ENCODE measurements around the gene TMPRSS11A. TPM values are rescaled to one million over a fixed set of nuclear protein-coding genes. Genes with fewer than 3 reads are reported as not detected.

TMPRSS11A gene
- total RNA-seq, 4 donors from 2014 or later, result not detected

DNA sequence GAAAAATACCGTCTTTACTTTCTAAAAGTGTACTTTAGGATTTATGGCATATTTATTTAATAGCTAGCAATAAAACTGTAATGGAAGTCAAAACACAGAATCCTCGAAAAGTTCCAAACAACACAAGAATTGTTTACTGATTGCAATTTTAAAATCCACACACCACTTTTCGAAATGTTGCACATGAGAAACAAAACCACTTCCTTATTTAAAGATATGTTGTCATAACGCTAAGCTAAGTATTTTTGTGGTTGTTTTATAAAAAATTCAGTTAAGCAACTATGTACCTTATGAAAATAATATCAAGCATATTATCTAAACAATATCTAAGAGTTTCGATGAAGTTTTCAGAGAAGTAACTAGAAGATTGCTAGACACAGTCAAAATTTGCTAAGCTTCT lies 79.8 kb downstream of the TMPRSS11A start:
- TF ChIP-seq, protein P1, sequence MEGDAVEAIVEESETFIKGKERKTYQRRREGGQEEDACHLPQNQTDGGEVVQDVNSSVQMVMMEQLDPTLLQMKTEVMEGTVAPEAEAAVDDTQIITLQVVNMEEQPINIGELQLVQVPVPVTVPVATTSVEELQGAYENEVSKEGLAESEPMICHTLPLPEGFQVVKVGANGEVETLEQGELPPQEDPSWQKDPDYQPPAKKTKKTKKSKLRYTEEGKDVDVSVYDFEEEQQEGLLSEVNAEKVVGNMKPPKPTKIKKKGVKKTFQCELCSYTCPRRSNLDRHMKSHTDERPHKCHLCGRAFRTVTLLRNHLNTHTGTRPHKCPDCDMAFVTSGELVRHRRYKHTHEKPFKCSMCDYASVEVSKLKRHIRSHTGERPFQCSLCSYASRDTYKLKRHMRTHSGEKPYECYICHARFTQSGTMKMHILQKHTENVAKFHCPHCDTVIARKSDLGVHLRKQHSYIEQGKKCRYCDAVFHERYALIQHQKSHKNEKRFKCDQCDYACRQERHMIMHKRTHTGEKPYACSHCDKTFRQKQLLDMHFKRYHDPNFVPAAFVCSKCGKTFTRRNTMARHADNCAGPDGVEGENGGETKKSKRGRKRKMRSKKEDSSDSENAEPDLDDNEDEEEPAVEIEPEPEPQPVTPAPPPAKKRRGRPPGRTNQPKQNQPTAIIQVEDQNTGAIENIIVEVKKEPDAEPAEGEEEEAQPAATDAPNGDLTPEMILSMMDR (IDR thresholded peaks at IDR 0.05), result no peak
- DNase-seq (ENCODE audit: low spot score), result no peak
- no peak for ATAC-seq (ENCODE audit: low FRiP score)

DNA sequence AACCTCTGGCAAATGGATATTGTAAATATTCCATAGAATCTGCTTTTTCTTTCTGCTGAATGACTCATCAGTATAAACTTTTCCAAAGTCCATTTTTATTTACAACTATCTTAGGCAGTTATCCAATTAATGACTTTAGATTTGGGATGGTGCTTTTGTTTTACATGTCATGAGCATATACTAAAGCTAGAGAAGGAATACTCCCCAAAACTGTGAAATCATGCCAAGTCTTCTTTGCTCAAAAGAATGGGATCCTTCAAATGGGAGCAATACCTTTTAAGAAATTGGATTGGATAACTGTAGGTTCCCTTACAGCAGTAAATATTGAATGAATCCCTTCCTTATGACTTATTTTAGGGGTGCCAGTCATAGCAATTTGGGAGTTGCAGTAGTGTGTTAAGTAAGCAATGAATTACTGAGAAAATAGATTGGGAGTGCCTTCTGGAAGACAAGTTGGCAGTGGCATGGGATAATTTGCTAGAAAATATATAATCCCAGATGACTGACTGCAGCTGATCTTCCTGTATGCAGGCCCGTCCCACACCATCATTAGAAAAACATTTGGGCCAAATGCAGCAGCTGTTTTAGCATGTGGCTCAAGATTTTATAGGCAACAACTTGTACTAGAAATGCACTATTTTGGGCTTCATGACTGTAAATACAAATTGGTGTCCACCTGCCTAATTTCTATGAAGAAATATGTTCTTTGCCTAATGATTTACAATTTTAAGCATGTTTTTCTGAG lies 82.3 kb downstream of the TMPRSS11A start:
- DNase-seq (ENCODE audit: low spot score), result no peak
- no peak for ATAC-seq (ENCODE audit: low FRiP score)
- TF ChIP-seq, protein P1 (IDR thresholded peaks at IDR 0.05), result no peak

- no peak for ATAC-seq (ENCODE audit: low FRiP score)
- TF ChIP-seq, protein P1 (IDR thresholded peaks at IDR 0.05), result no peak
- no peak for DNase-seq (ENCODE audit: low spot score)
Observed at GRCh38 chr4:67879486-67879885, 83.8 kb downstream of the TMPRSS11A start.

GRCh38 chr4:67877086-67877485 lies 86.2 kb downstream of the TMPRSS11A start:
- TF ChIP-seq, protein P1 (IDR thresholded peaks at IDR 0.05), result no peak
- DNase-seq (ENCODE audit: low spot score) (no peak), ATAC-seq (ENCODE audit: low FRiP score) (no peak)

GRCh38 chr4:67874986-67875385 lies 88.3 kb downstream of the TMPRSS11A start:
- no peak for DNase-seq (ENCODE audit: low spot score)

GRCh38 chr4:67873116-67873515 lies 90.2 kb downstream of the TMPRSS11A start:
- ATAC-seq (ENCODE audit: low FRiP score), result no peak
- TF ChIP-seq, protein P1 (IDR thresholded peaks at IDR 0.05), result no peak
- DNase-seq (ENCODE audit: low spot score), result no peak

More at GRCh38 chr4:67874986-67875385, 88.3 kb downstream of the TMPRSS11A start:
- TF ChIP-seq, protein P1 (IDR thresholded peaks at IDR 0.05), result no peak
- no peak for ATAC-seq (ENCODE audit: low FRiP score)

- TF ChIP-seq, protein P1 (IDR thresholded peaks at IDR 0.05), result no peak
- ATAC-seq (ENCODE audit: low FRiP score), result no peak
- DNase-seq (ENCODE audit: low spot score), result no peak
Observed at GRCh38 chr4:67871867-67872266, 91.4 kb downstream of the TMPRSS11A start.
